Head of caudate nucleus (tissue), 42 donors: ENCODE data around the gene LOC101059915.
"Not testable (repeated sequence)": the region's sequence is repeated elsewhere in the genome, so short reads cannot be mapped to it uniquely, and the experiment has no call there.

Experiments
- DNase-seq, 42 donors: peaks; one replicate each; pipeline versions ENCODE4 v3.0.0 to v3.0.0-alpha.2; 2020 to 2021; ENCODE audit warnings: mixed read lengths in 7 of 42
- intact Hi-C: fragments of 100-400 bp; cut with DNase I; formaldehyde crosslinking; loops from one replicate; pipeline ENCODE4 v1.15.0; 2022

The LOC101059915 gene

GRCh38 chrX:71668248-71668595 lies 876 bp downstream of the LOC101059915 start:
- intact Hi-C loops: no loop called here
- DNase-seq: no peak

GRCh38 chrX:71669492-71669891 lies 2.1 kb downstream of the LOC101059915 start:
- intact Hi-C loops: no loop called here
- no peak for DNase-seq

- DNase-seq: peak in 18 of 42 donors; percentile 12 to 55 (median 32)
- intact Hi-C loops: not testable (repeated sequence)
Observed at GRCh38 chrX:71669947-71670346, 2.6 kb downstream of the LOC101059915 start.

- intact Hi-C loops: no loop called here
- no peak for DNase-seq
Observed at GRCh38 chrX:71671043-71671780, 3.9 kb downstream of the LOC101059915 start.

DNA sequence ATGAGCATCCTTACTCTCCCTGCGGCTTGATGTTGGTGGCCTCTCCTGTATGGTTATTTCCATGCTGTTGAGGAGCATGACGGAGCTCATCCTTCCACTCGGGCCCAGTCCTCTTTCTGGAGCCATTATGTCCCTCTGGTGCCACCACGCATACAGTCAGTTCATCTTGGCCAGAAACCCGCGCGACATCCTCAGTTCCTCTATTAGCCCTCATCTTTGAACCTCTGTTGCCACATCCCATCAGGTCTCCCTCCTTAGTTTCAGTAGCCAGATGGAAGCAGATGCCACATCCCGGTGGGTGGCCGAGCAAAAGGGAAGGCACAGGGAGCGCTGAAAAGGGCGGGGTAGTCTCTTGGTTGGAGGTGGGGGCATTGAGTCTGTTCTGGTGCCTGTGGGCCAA lies 4.6 kb downstream of the LOC101059915 start:
- intact Hi-C loops: no loop called here
- DNase-seq: no peak

- intact Hi-C loops: not testable (repeated sequence)
Observed at GRCh38 chrX:71675636-71676035, 8.3 kb downstream of the LOC101059915 start.

GRCh38 chrX:71676068-71676795 lies 8.9 kb downstream of the LOC101059915 start:
- intact Hi-C loops: not testable (repeated sequence)
- peak in 5 of 42 donors; percentile 4 to 20 (median 9) for DNase-seq

More at GRCh38 chrX:71675636-71676035, 8.3 kb downstream of the LOC101059915 start:
- peak in 2 of 42 donors; percentile 8 for DNase-seq

- DNase-seq, intact Hi-C loops: not testable (repeated sequence)
Observed at GRCh38 chrX:71677195-71677594, 9.8 kb downstream of the LOC101059915 start.

GRCh38 chrX:71679575-71680207 lies 12.3 kb downstream of the LOC101059915 start:
- intact Hi-C loops: no loop called here
- peak in 2 of 42 donors; percentile 11 for DNase-seq

- intact Hi-C loops, DNase-seq: not testable (repeated sequence)
Observed at GRCh38 chrX:71696641-71697465, 29.5 kb downstream of the LOC101059915 start.

GRCh38 chrX:71697466-71698298 lies 30.3 kb downstream of the LOC101059915 start:
- intact Hi-C loops: not testable (repeated sequence)

DNA sequence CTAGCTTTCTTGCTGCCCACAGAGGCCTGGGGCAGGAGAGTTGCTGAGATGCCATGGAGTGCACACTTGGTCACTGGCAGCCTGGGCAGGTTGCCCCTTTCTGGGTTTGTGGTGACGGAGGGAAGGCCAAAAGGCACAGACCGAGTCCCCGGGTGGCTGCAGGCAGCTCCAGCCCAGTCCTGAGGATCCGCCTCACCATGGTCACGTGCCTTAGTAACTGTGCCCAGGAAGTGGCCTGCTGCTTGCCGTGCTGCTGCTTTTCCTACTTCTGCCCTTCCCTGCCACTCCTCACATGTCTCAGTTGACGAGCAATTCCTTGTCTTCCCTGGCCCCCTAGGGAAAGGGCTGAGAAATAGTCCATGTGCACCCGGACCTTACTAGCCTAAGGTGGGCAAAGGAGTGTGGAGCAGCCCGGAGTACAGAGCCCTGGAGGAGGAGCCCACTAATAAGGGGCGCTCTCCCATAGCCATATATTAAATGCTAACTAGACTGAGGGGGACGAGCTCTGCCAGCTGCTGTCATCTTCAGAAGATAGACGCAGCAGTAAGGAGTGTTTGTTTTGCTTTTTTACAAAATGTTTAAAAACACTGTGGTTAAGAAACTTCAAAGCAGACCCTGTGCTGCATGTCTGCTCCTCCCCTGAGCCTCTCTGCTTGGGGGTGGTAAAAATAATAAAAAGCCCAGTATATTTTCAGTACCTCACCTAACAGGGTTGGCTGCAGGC lies 31.1 kb downstream of the LOC101059915 start:
- intact Hi-C loops, DNase-seq: not testable (repeated sequence)

More at GRCh38 chrX:71697466-71698298, 30.3 kb downstream of the LOC101059915 start:
- not testable (repeated sequence) for DNase-seq

DNA sequence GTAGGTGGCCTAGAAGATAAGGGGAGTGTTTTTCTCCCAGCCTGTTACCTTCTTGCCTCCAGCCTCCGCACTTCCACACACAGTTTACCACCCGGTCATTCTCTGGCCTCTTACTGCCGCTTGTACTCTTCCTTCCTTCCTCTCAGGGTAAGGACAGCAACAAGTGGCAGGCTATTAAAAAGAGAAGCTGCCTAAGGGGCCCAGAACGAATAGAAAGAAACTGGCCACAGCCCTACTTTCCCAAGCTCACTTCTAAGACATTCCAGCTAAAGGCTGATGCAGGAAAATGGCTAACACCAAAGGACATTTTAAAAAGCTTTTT lies 31.6 kb downstream of the LOC101059915 start:
- intact Hi-C loops, DNase-seq: not testable (repeated sequence)

- intact Hi-C loops, DNase-seq: not testable (repeated sequence)
Observed at GRCh38 chrX:71702853-71703252, 35.5 kb downstream of the LOC101059915 start.

- DNase-seq, intact Hi-C loops: not testable (repeated sequence)
Observed at GRCh38 chrX:71714064-71714463, 46.7 kb downstream of the LOC101059915 start.

DNA sequence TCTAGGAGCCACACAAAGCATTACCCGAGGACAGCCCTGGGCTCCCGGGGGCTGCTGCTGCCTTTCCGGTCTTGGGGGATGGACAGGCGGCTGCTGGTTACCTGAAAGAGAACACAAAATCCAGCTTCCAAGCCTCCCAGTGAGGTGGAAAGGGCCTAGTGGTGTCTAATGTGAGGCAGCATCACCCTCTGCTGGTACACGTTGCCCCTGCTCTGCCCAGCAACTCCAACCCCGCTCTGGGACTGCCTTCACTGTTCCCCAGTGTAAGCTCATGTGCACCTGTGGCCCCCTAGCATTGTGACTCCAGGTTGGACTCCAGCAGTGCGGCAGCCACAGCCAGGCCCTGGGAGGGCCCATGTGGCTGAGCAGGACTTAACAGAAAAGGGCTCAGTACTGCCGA lies 48.2 kb downstream of the LOC101059915 start:
- intact Hi-C loops, DNase-seq: not testable (repeated sequence)

DNA sequence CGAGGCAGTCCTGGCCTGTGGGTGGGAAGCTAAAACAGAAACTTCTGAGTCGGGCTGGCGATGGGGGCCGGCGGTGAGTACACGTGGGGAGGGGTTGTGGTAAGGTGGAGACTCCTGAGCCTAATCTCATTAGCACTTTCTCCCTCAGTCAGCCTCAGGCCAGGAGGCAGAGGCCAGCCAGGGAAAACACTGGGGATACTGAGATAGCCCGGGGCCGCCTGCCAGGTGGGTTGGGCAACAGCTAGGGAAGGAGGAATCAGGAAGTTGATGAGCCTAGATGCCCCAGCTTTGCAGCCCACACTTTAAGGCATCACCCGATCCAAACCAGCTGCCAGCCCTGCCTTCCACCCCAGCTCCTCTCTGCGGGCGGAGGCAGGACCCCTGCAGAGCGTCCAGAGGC lies 49.0 kb downstream of the LOC101059915 start:
- intact Hi-C loops, DNase-seq: not testable (repeated sequence)
